ENCODE results near the gene LPCAT1. TPM values are rescaled to one million over a fixed set of nuclear protein-coding genes. Genes with fewer than 3 reads are reported as not detected.

Gene LPCAT1
- total and polyA plus RNA-seq, 2 donors (not counting 3 experiments of a cell fraction or from before 2014, with no cell fraction given): 28.9 to 57.2 TPM

DNA sequence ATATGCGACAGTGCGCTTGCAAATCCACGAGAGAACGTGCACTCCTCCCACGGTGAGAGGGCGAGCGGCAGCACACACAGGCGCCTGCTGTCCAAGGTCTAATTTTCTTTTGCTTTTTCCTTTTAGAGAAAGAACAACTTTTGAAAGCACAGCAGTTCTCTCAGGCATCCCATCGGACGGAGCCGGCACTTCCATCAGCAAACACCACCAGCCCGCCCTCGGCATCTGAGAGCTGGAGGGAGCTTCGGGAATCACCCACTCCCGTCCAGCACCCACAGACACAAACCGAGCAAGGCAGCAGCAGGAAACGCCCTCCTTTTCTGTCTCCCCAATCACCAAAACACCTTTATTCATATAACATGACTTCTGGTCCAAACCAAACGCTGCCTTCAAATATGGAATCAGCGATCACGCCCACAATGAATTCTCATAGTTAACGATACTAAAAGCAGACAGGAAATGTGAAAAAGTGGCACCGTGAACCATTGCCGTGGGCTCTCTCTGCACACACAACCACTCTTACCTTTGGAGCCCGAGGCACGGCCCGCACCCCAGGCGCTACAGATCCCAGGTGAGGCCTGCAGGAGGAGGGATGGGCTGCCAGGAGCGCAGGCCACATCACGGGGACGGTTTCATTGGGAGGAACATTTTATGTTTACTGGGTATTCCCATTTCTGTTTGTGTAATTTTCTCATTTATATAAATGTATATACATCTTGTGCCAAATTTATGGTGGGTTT, 14.2 kb downstream of the LPCAT1 start:
- Histone ChIP-seq H3K9me1 (replicated peaks; ENCODE audit: control insufficient read depth, extremely low read depth, insufficient read depth, low read length) (no peaks in the 10 kb centered on the region), H3K9ac (replicated peaks; ENCODE audit: extremely low read depth, insufficient read depth, low read length) (no peak overlapping the region), H4K20me1 (replicated peaks; ENCODE audit: control insufficient read depth, extremely low read depth, insufficient read depth, low read length) (peaks cover 2% of the 10 kb centered on the region), H3K4me3 (replicated peaks in 1 of 3; ENCODE audit: insufficient read depth in 1 of 3, low read depth in 1 of 3, low read length in 3 of 3) (no peak overlapping the region), H3K79me2 (ENCODE audit: control insufficient read depth, insufficient read depth, low read length) (peaks cover 90% of the 10 kb centered on the region), H3K27ac (ENCODE audit: insufficient read depth, low read depth, low read length) (no peak overlapping the region), H2AFZ (ENCODE audit: low read depth, low read length) (no peak overlapping the region), H3K9me3 (replicated peaks; ENCODE audit: control insufficient read depth, insufficient read depth, low read length) (no peaks in the 10 kb centered on the region), H3K36me3 (ENCODE audit: control insufficient read depth in 2 of 2, extremely low read depth in 1 of 2, insufficient read depth in 2 of 2, low read length in 2 of 2) (peaks cover 0 to 15% of the 10 kb centered on the region in 2 experiments), H3K27me3 (ENCODE audit: control insufficient read depth in 2 of 2, insufficient read depth in 2 of 2, low read length in 2 of 2) (no peaks in the 10 kb centered on the region), H3K4me1 (ENCODE audit: control insufficient read depth, extremely low read depth, insufficient read depth, low read length) (no peaks in the 10 kb centered on the region), H3K4me2 (ENCODE audit: insufficient read depth, low read length) (no peak overlapping the region)
- intact Hi-C loops (cut with micrococcal nuclease) (no loop called here), dilution Hi-C loops (cut with MboI; ENCODE audit: extremely low pct_ligation_motif_present, low sequenced_read_pairs) (no loop called here)
- no TSS peak for BruUV-seq (replicated peaks)
- TF ChIP-seq, protein P1, sequence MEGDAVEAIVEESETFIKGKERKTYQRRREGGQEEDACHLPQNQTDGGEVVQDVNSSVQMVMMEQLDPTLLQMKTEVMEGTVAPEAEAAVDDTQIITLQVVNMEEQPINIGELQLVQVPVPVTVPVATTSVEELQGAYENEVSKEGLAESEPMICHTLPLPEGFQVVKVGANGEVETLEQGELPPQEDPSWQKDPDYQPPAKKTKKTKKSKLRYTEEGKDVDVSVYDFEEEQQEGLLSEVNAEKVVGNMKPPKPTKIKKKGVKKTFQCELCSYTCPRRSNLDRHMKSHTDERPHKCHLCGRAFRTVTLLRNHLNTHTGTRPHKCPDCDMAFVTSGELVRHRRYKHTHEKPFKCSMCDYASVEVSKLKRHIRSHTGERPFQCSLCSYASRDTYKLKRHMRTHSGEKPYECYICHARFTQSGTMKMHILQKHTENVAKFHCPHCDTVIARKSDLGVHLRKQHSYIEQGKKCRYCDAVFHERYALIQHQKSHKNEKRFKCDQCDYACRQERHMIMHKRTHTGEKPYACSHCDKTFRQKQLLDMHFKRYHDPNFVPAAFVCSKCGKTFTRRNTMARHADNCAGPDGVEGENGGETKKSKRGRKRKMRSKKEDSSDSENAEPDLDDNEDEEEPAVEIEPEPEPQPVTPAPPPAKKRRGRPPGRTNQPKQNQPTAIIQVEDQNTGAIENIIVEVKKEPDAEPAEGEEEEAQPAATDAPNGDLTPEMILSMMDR (IDR thresholded peaks at IDR 0.05; ENCODE audit: extremely low read depth in 1 of 2, insufficient read depth in 1 of 2, low read depth in 1 of 2, low read length in 2 of 2): no peak
- no peak for TF ChIP-seq GATA2 (IDR thresholded peaks at IDR 0.05; ENCODE audit: insufficient read depth, insufficient read length, low read depth, low read length)
- TF ChIP-seq JUN (IDR thresholded peaks at IDR 0.05; ENCODE audit: borderline replicate concordance, insufficient read depth, insufficient read length, low read depth): no peak
- no peak for TF ChIP-seq POLR2A (IDR thresholded peaks at IDR 0.05; ENCODE audit: low read depth, low read length)
- TF ChIP-seq EZH2 (IDR thresholded peaks at IDR 0.05; ENCODE audit: borderline replicate concordance, low read depth, low read length, severe bottlenecking): no peak
- TF ChIP-seq POLR2AphosphoS5 (IDR thresholded peaks at IDR 0.05; ENCODE audit: insufficient read depth, low read depth, low read length): no peak
- TF ChIP-seq, protein P2, sequence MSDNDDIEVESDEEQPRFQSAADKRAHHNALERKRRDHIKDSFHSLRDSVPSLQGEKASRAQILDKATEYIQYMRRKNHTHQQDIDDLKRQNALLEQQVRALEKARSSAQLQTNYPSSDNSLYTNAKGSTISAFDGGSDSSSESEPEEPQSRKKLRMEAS (IDR thresholded peaks at IDR 0.05; ENCODE audit: insufficient read depth, insufficient read length): no peak
- no peak for TF ChIP-seq FOS (IDR thresholded peaks at IDR 0.05; ENCODE audit: borderline replicate concordance, insufficient read depth, low read length)
- no peak for TF ChIP-seq MYC (IDR thresholded peaks at IDR 0.05; ENCODE audit: low read depth, low read length)
- ChIA-PET CTCF (no interaction called here), POLR2A (no interaction called here)
- DNase-seq (ENCODE audit: low read depth, low spot score): no peak
- FAIRE-seq: no peak
